Chondrocyte (in vitro differentiated cells): ENCODE data around the gene TMED7. TPM values are rescaled to one million over a fixed set of nuclear protein-coding genes. Genes with fewer than 3 reads are reported as not detected.

Experiments used
- DNase-seq: peaks from one replicate; pipeline ENCODE4 v3.0.0; 2021; ENCODE audit warnings: mixed read lengths, low spot score
- H3K27ac Mint-ChIP-seq: one replicate; pipeline ENCODE4 v1.8.0; 2021; ENCODE audit warnings: mild to moderate bottlenecking, moderate library complexity, mixed read lengths; ENCODE audit not compliant: unreplicated experiment
- H3K27me3 Mint-ChIP-seq: 2 replicates; pipeline ENCODE4 v1.8.0; 2021; ENCODE audit warnings: low read depth, mixed read lengths
- H3K36me3 Mint-ChIP-seq: 2 replicates; pipeline ENCODE4 v1.8.0; 2021; ENCODE audit warnings: low read depth, mixed read lengths
- H3K4me1 Mint-ChIP-seq: 2 replicates; pipeline ENCODE4 v1.8.0; 2021; ENCODE audit warnings: low read depth, mild to moderate bottlenecking, mixed read lengths
- H3K4me3 Mint-ChIP-seq: one replicate; pipeline ENCODE4 v1.8.0; 2021; ENCODE audit warnings: mild to moderate bottlenecking, moderate library complexity, mixed read lengths; ENCODE audit not compliant: unreplicated experiment
- H3K9me3 Mint-ChIP-seq: 2 replicates; pipeline ENCODE4 v1.8.0; 2021; ENCODE audit warnings: low read depth, mixed read lengths
- CTCF ChIP-seq: fragments of 200-600 bp; sonication (generic); IDR thresholded peaks from 2 replicates; pipeline ENCODE4 v1.5.0; 2021; ENCODE audit warnings: antibody characterized with exemption, mild to moderate bottlenecking, moderate library complexity
- total RNA-seq: library from RNA; stranded (reverse); gene quantifications from 3 replicates; pipeline ENCODE4 v1.2.1, GENCODE V29; 2021

The TMED7 gene
- total RNA-seq, 1 donor from 2014 or later = 132 TPM

DNA sequence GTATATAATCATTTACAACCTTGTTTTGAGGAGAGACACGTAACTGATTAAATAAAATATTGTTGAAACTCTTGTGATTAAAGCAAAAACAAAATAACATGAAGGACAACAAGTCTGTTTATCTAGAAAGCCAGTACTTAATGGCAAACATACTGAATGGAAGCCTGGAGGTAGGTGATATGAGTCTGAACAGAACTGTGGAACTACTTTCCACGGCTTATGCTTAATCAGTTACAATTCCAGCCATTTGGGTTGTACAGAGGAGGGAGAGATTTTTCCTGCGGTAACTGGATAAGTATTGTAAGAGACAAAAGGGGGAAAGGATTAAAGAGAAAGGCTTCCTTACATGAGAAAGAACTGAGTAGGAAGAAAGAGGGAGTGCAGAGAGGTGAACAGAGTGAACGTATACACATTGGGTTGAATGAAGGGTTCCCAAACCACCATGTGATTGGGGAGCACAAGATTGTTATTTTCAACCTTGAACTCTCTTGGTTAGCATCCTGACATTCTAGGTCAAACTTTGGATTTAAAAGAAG is 4.4 kb downstream of the TMED7 start:
- Mint-ChIP-seq H3K27ac (no peak overlapping the region), H3K4me3 (no peak overlapping the region), H3K36me3 (peaks cover 12% of the 10 kb centered on the region), H3K9me3 (no peaks in the 10 kb centered on the region), H3K27me3 (no peaks in the 10 kb centered on the region), H3K4me1 (peaks cover 21% of the 10 kb centered on the region)
- no peak for DNase-seq
- no peak for TF ChIP-seq CTCF

GRCh38 chr5:115616892-115617291 is 8.9 kb downstream of the TMED7 start:
- TF ChIP-seq CTCF = no peak
- H3K9me3 Mint-ChIP-seq = no peaks in the 10 kb centered on the region
- H3K27ac Mint-ChIP-seq = no peak overlapping the region
- H3K4me1 Mint-ChIP-seq = peaks cover 5% of the 10 kb centered on the region
- H3K4me3 Mint-ChIP-seq = no peak overlapping the region
- H3K27me3 Mint-ChIP-seq = no peaks in the 10 kb centered on the region
- no peak for DNase-seq
- peaks cover 25% of the 10 kb centered on the region for H3K36me3 Mint-ChIP-seq

DNA sequence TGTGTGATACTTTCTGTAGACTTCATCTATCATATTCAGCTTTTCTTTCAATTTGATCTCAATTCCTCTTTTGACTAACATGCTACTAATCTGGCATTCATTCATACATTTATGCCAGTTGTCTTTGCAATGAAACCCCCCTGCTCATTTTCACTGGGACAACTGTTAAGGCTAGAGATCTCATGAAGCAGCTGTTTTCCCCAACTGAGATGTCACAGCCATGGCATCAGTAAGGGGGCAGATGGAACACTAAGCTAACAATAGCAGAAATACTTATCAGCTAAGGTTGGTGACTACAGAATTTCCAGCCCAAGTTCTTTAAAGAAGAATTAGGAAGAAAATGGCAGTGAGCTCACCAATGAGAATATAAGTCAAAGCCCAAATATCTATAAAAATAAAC is 9.4 kb downstream of the TMED7 start:
- no peaks in the 10 kb centered on the region for H3K9me3 Mint-ChIP-seq
- H3K27me3 Mint-ChIP-seq = no peaks in the 10 kb centered on the region
- no peak for DNase-seq
- peaks cover 25% of the 10 kb centered on the region for H3K36me3 Mint-ChIP-seq
- no peak for TF ChIP-seq CTCF
- H3K4me3 Mint-ChIP-seq = no peak overlapping the region
- H3K27ac Mint-ChIP-seq = no peak overlapping the region
- H3K4me1 Mint-ChIP-seq = peaks cover 3% of the 10 kb centered on the region

GRCh38 chr5:115611873-115612272 is 14.0 kb downstream of the TMED7 start:
- no peak for DNase-seq
- Mint-ChIP-seq H3K4me3 (no peak overlapping the region), H3K4me1 (no peaks in the 10 kb centered on the region), H3K27me3 (no peaks in the 10 kb centered on the region), H3K27ac (no peak overlapping the region), H3K36me3 (peaks cover 16% of the 10 kb centered on the region), H3K9me3 (no peaks in the 10 kb centered on the region)
- no peak for TF ChIP-seq CTCF

DNA sequence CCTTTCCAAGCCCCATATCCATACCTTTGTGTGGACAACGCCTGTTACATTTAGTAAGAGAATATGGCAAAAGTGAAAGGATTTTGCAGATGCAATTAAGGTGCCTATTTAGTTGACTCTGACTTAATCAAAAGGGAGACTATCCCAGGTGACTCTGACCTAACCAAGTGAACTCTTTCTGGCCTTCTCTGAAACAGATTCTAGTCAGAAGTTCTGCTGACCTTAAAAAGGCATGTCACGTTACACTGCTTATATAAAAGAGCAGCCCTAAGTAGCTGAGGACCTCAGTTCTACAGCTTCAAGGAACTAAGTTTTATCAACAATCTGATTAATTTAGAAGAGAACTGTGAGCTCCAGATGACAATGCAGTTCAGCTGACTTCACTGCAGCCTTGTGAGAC is 17.9 kb downstream of the TMED7 start:
- Mint-ChIP-seq H3K27me3 (no peaks in the 10 kb centered on the region), H3K36me3 (peaks cover 6% of the 10 kb centered on the region), H3K4me1 (peaks cover 5% of the 10 kb centered on the region), H3K9me3 (no peaks in the 10 kb centered on the region), H3K4me3 (no peak overlapping the region), H3K27ac (no peak overlapping the region)
- no peak for DNase-seq
- no peak for TF ChIP-seq CTCF
